ENCODE results near the gene MMP27. TPM values are rescaled to one million over a fixed set of nuclear protein-coding genes. Genes with fewer than 3 reads are reported as not detected.

MMP27 gene
- total RNA-seq, 4 donors from 2014 or later: 0.65 TPM; not detected in 3

DNA sequence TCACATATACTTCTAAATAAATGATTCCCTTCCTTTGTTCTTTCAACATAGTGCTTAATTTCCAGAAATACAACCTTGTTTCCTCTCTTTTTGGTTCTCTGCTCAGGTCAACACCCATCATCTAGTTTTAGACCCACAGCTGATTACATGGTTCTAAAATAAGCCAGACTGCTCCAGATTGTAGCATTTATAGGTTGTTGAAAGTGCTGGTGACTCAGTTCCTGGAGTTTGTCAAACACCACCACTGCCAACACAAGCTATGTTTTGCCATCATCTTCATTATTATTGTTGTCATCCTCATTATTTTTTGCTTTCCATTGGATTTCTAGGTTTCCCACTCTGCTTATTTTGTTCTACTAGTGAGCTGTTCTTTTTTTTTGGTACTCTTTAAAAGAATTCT lies 58.1 kb downstream of the MMP27 start:
- TF ChIP-seq EP300 (IDR thresholded peaks at IDR 0.05) (no peak), POLR2A (IDR thresholded peaks at IDR 0.05) (no peak), POLR2AphosphoS5 (IDR thresholded peaks at IDR 0.05) (no peak)
- TF ChIP-seq, protein P1, sequence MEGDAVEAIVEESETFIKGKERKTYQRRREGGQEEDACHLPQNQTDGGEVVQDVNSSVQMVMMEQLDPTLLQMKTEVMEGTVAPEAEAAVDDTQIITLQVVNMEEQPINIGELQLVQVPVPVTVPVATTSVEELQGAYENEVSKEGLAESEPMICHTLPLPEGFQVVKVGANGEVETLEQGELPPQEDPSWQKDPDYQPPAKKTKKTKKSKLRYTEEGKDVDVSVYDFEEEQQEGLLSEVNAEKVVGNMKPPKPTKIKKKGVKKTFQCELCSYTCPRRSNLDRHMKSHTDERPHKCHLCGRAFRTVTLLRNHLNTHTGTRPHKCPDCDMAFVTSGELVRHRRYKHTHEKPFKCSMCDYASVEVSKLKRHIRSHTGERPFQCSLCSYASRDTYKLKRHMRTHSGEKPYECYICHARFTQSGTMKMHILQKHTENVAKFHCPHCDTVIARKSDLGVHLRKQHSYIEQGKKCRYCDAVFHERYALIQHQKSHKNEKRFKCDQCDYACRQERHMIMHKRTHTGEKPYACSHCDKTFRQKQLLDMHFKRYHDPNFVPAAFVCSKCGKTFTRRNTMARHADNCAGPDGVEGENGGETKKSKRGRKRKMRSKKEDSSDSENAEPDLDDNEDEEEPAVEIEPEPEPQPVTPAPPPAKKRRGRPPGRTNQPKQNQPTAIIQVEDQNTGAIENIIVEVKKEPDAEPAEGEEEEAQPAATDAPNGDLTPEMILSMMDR (IDR thresholded peaks at IDR 0.05): no peak
- Histone ChIP-seq H3K27me3 (peaks cover 2% of the 10 kb centered on the region), H3K9me3 (no peaks in the 10 kb centered on the region), H3K36me3 (no peaks in the 10 kb centered on the region), H3K4me3 (no peak overlapping the region), H3K4me1 (no peaks in the 10 kb centered on the region), H3K27ac (no peak overlapping the region)
- no peak for DNase-seq (ENCODE audit: low spot score in 2 of 2)

DNA sequence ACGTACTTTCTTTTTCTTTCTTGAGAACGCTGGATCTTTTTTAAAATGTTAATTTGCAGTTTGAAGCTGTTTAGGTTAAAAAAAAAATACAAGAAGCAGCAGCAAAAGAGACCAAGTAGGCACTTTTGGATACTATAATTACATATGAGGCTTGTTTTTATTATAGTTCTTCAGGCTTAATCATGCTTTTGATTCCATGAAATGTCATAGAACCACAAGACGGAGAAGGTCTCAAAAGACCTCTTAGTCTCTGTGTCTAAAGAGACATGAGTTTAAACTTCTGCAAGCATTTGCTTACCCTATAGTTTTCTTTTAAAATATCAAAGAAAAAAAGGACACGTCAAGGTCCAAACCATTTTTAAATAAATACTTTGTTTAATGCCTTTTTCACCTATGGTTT lies 61.6 kb downstream of the MMP27 start:
- TF ChIP-seq POLR2AphosphoS5 (IDR thresholded peaks at IDR 0.05): no peak
- Histone ChIP-seq H3K36me3 (no peaks in the 10 kb centered on the region), H3K9me3 (no peaks in the 10 kb centered on the region), H3K4me3 (no peak overlapping the region), H3K27me3 (no peaks in the 10 kb centered on the region), H3K4me1 (no peaks in the 10 kb centered on the region), H3K27ac (no peak overlapping the region)
- DNase-seq (ENCODE audit: low spot score in 2 of 2): no peak
- WGBS: 85% methylated on average over 4 of the region's 4 CpGs

Other genes starting within 250 kb of the MMP27 start
- 100 to 1,000 TPM in 1 of 4 donors, 10 to 100 TPM in 3; 29.9 to 155 (median 81.8) TPM for gene MMP7, start 175.0 kb downstream of the MMP27 start, total RNA-seq
- gene MMP20, start 80.4 kb downstream of the MMP27 start, total RNA-seq: not detected
- under 1 TPM in 1 of 4 donors, not detected in 3; 0.15 TPM for gene MMP8, start 19.2 kb upstream of the MMP27 start, total RNA-seq
- not detected for gene MMP10, start 74.9 kb upstream of the MMP27 start, total RNA-seq
- under 1 TPM in 1 of 4 donors, not detected in 3; 0.40 TPM for gene MMP1, start 92.4 kb upstream of the MMP27 start, total RNA-seq
- 10 to 100 TPM in 1 of 4 donors, 1 to 10 TPM in 3; 1.4 to 17.2 (median 4.6) TPM for gene MMP3, start 137.8 kb upstream of the MMP27 start, total RNA-seq
- gene MMP12, start 169.2 kb upstream of the MMP27 start, total RNA-seq: not detected
- 1 to 10 TPM in 1 of 4 donors, under 1 TPM in 1, not detected in 2; 0.72 to 3.3 TPM for gene MMP13, start 250.0 kb upstream of the MMP27 start, total RNA-seq